Adipocyte (in vitro differentiated cells): ENCODE results near the gene ZNF808.
"Not testable (repeated sequence)": the region's sequence is repeated elsewhere in the genome, so short reads cannot be mapped to it uniquely, and the experiment has no call there.

Experiments
- DNase-seq: peaks from one replicate; pipeline ENCODE4 v3.0.0-alpha.2; 2015; ENCODE audit warnings: low read depth
- H3K27me3 ChIP-seq: replicated peaks from 2 replicates; pipeline ENCODE4 v1.7.0; 2013; ENCODE audit warnings: mild to moderate bottlenecking, low read length, moderate library complexity; ENCODE audit not compliant: control insufficient read depth, insufficient read depth
- H3K36me3 ChIP-seq: 2 replicates; pipeline ENCODE4 v1.7.0; 2013; ENCODE audit warnings: low read length, mild to moderate bottlenecking, moderate library complexity; ENCODE audit not compliant: control insufficient read depth, insufficient read depth, severe bottlenecking
- H3K4me1 ChIP-seq: 2 replicates; pipeline ENCODE4 v1.7.0; 2013; ENCODE audit warnings: mild to moderate bottlenecking, low read length, moderate library complexity; ENCODE audit not compliant: control insufficient read depth, insufficient read depth
- H3K4me3 ChIP-seq: 2 replicates; pipeline ENCODE4 v1.7.0; 2013; ENCODE audit warnings: mild to moderate bottlenecking, low read length, moderate library complexity
- H3K9ac ChIP-seq: 2 replicates; pipeline ENCODE4 v1.7.0; 2013; ENCODE audit warnings: mild to moderate bottlenecking, low read length, moderate library complexity
- H3K9me3 ChIP-seq: 2 replicates; pipeline ENCODE4 v1.7.0; 2013; ENCODE audit warnings: mild to moderate bottlenecking, low read length, moderate library complexity; ENCODE audit not compliant: control insufficient read depth

ZNF808 gene

DNA sequence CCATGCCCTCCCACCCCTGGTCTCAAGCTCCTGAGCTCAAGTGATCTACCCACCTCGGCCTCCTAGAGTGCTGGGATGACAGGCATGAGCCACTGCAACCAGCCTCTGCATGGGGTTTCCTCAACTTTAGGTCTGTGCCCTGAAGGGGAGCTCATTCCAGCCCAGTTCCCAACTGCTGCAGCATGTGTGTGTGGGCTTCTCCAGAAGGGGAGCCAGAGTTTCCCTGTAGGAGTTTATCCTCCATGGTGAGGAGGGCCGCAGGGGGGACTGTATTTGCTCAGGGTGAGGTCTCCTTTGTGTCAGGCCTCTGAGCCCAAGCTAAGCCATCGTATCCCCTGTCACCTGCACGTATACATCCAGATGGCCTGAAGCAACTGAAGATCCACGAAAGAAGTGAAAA lies 11.3 kb upstream of the ZNF808 start:
- H3K4me3 ChIP-seq, result no peak overlapping the region
- H3K4me1 ChIP-seq, result no peaks in the 10 kb centered on the region
- H3K9me3 ChIP-seq, result peaks cover 43% of the 10 kb centered on the region
- H3K36me3 ChIP-seq, result peaks cover 13% of the 10 kb centered on the region
- no peak overlapping the region for H3K9ac ChIP-seq
- H3K27me3 ChIP-seq, result no peaks in the 10 kb centered on the region
- DNase-seq, result no peak

DNA sequence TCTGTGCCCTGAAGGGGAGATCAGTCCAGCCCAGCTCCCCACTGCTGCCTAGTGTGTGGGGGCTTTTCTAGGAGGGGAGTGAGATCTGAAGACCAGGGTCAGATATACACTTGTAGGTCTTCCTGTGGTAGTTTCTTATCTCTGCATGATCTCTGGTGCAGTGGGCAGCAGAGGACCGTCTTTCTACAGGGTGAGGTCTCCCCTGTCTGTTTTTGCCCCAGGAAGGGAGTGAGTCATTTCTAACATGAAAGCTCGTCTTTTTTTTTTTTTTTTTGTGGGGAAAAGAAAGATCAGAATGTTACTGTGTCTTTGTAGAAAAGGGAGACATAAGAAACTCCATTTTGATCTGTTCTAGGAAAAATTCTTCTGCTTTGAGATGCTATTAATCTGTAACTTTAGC lies 8.8 kb upstream of the ZNF808 start:
- H3K4me1 ChIP-seq, result no peaks in the 10 kb centered on the region
- no peaks in the 10 kb centered on the region for H3K27me3 ChIP-seq
- no peaks in the 10 kb centered on the region for H3K36me3 ChIP-seq
- no peak overlapping the region for H3K4me3 ChIP-seq
- H3K9me3 ChIP-seq, result peaks cover 24% of the 10 kb centered on the region
- no peak overlapping the region for H3K9ac ChIP-seq
- no peak for DNase-seq

DNA sequence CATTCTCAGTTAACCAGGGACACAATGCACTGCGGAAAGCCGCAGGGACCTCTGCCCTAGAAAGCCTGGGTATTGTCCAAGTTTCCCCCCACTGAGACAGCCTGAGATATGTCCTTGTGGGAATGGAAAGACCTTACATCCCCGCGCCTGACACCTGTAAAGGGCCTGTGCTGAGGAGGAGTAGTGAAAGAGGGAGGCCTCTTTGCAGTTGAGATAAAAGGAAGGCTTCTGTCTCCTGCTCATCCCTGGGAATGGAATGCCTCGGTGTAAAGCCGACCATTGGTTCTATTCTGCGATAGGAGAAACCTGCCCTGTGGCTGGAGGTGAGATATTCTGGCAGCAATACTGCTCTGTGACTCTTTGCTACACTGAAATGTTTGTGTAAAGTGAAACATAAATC lies 8.3 kb upstream of the ZNF808 start:
- H3K36me3 ChIP-seq, H3K4me3 ChIP-seq, H3K9ac ChIP-seq, DNase-seq, H3K4me1 ChIP-seq, H3K27me3 ChIP-seq: not testable (repeated sequence)
- H3K9me3 ChIP-seq, result peaks cover 19% of the 10 kb centered on the region

DNA sequence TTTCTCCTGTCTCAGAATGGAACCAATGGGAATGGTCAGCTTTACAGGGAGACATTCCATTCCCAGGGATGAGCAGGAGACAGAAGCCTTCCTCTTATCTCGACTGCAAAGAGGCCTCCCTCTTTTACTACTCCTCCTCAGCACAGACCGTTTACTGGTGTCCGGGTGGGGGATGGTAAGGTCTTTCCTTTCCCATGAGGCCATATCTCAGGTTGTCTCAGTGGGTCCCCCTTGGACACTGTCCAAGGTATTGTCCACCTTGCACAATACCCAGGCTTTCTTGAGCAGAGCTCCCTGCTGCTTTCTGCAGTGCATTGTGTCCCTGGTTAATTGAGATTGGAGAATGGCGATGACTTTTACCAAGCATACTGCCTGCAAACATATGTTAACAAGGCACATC lies 7.5 kb upstream of the ZNF808 start:
- DNase-seq, result no peak
- Histone ChIP-seq H3K9ac (no peak overlapping the region), H3K27me3 (no peaks in the 10 kb centered on the region), H3K4me1 (no peaks in the 10 kb centered on the region), H3K9me3 (peaks cover 10% of the 10 kb centered on the region), H3K4me3 (no peak overlapping the region), H3K36me3 (no peaks in the 10 kb centered on the region)

DNA sequence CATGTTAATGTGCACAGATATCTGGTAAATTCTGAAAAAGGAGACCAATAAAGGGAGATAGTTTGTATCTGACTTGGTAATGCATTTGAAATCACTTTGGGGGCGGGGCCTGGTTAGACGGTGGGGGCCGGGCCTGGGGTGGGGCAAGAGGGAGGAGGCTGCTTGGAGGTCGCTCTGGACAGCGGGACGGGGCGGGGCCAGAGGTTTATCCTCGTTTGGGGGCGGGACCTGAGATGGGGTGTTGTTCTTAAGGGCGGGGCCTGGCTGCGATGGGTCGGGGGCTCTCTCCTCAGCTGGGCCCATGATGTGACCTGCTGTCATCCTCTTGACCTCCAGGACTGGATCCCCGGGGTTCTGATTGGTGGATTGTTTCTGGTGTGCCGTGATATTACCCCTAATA lies 4.9 kb upstream of the ZNF808 start:
- no peak overlapping the region for H3K9ac ChIP-seq
- no peaks in the 10 kb centered on the region for H3K36me3 ChIP-seq
- no peak for DNase-seq
- no peaks in the 10 kb centered on the region for H3K27me3 ChIP-seq
- no peaks in the 10 kb centered on the region for H3K4me1 ChIP-seq
- H3K9me3 ChIP-seq, result no peaks in the 10 kb centered on the region
- H3K4me3 ChIP-seq, result no peak overlapping the region

DNA sequence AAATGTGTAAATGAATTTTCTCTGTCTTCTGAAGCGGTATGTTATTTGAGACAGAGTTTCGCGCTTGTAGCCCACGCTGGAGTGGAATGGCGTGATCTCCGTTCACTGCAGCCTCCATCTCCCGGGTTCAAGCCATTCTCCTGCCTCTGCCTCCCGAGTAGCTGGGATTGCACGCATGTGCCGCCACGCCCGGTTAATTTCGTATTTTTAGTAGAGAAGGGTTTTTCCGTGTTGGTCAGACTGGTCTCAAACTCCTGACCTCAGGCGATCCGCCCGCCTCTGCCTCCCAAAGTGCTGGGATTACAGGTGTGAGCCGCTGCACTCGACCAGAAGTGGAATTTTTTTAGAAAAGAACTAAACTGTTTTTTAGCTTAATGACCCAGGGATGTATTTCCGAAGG lies 3.4 kb upstream of the ZNF808 start:
- DNase-seq, result no peak
- peaks cover 6% of the 10 kb centered on the region for H3K4me1 ChIP-seq
- no peak overlapping the region for H3K9ac ChIP-seq
- no peaks in the 10 kb centered on the region for H3K9me3 ChIP-seq
- H3K36me3 ChIP-seq, result no peaks in the 10 kb centered on the region
- no peaks in the 10 kb centered on the region for H3K27me3 ChIP-seq
- H3K4me3 ChIP-seq, result no peak overlapping the region

DNA sequence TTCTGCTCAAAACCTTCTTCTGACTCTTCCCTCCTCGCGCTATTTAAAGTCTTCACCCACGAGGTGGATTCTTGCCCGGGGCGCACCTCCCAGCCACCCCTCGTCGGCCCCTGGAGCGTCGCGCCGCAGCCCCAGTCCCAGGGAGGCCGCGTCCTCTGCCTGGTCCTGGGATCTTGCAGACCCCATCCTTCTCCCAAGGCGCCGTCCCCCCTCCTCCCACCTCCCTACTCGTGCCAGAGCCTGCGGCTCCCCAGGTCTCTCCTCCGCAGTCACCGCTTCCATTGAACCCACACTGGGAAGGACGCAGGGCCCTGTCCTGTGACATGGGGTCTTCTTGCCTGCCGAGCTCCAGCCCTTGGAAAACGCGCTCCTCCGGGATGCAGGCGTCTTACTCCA lies 486 bp downstream of the ZNF808 start:
- peak overlapping the region; percentile 97 for H3K9ac ChIP-seq
- H3K27me3 ChIP-seq, result no peaks in the 10 kb centered on the region
- no peaks in the 10 kb centered on the region for H3K9me3 ChIP-seq
- peaks cover 5% of the 10 kb centered on the region for H3K36me3 ChIP-seq
- H3K4me3 ChIP-seq, result peak overlapping the region; percentile 99
- DNase-seq, result peak; percentile 56
- peaks cover 6% of the 10 kb centered on the region for H3K4me1 ChIP-seq

DNA sequence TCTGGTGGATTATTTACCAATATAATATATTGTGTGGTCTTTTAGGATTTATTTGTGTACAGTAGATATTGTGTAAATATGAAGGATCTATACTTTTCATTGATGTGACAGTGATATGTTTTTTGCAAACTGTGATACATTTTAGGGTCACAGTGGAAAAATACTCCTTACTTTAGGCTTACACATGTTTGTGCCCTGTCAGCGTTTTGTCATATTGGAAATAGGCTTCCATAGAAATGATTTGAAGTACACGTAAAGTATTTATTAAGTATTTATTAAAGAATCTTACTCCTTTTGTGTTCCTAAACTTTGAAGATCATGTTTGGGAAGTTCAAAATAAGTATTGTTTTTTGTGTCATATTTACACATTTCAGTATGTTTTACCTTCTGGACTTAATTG lies 5.0 kb downstream of the ZNF808 start:
- H3K9ac ChIP-seq, result no peak overlapping the region

DNA sequence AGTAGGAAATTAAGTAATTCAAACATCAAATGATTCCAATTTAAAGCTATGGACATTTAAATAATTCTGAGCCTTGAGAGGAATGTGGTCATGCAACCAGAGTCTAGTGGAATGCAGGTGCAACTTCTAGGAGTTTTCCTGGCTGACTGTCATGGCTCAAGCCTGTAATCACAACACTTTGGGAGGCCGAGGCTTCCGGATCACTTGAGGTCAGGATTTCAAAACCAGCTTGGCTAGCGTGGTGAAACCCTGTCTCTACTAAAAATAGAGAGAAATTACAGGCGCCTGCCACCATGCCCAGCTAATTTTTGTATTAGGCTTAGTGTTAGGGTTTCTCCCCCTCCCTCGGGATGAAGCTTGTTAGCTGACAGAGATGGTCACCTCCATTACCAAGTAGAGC lies 6.4 kb downstream of the ZNF808 start:
- no peaks in the 10 kb centered on the region for H3K27me3 ChIP-seq
- DNase-seq, result no peak
- H3K36me3 ChIP-seq, result peaks cover 8% of the 10 kb centered on the region
- peaks cover 5% of the 10 kb centered on the region for H3K4me1 ChIP-seq
- no peaks in the 10 kb centered on the region for H3K9me3 ChIP-seq
- no peak overlapping the region for H3K9ac ChIP-seq
- no peak overlapping the region for H3K4me3 ChIP-seq

More for the DNA sequence above, 5.0 kb downstream of the ZNF808 start:
- no peak for DNase-seq
- peaks cover 11% of the 10 kb centered on the region for H3K4me1 ChIP-seq
- H3K27me3 ChIP-seq, result no peaks in the 10 kb centered on the region
- peaks cover 8% of the 10 kb centered on the region for H3K36me3 ChIP-seq
- no peak overlapping the region for H3K4me3 ChIP-seq
- H3K9me3 ChIP-seq, result no peaks in the 10 kb centered on the region

DNA sequence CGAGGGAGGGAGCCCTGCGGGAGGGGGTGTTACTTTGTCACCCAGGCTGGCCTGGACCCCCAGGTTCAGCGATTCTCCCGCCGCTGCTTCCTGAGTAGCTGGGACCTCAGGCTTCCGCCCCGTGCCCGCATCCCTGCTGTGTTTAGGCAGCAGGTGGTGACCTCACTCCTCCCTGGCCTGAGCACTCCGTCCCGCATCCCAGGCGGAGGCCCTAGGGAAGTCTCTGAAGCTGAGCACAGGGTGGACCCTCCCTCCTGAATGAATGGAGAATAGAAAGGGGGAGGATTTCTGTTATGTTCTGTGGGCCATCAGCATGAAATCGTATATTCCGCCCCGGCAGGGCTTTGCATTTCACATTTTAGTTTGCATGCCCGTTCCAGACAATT lies 7.9 kb downstream of the ZNF808 start:
- H3K4me1 ChIP-seq, H3K27me3 ChIP-seq, H3K9me3 ChIP-seq, DNase-seq: not testable (repeated sequence)
- peak overlapping the region; percentile 79 for H3K9ac ChIP-seq
- H3K4me3 ChIP-seq, result peak overlapping the region; percentile 86
- peaks cover 12% of the 10 kb centered on the region for H3K36me3 ChIP-seq

DNA sequence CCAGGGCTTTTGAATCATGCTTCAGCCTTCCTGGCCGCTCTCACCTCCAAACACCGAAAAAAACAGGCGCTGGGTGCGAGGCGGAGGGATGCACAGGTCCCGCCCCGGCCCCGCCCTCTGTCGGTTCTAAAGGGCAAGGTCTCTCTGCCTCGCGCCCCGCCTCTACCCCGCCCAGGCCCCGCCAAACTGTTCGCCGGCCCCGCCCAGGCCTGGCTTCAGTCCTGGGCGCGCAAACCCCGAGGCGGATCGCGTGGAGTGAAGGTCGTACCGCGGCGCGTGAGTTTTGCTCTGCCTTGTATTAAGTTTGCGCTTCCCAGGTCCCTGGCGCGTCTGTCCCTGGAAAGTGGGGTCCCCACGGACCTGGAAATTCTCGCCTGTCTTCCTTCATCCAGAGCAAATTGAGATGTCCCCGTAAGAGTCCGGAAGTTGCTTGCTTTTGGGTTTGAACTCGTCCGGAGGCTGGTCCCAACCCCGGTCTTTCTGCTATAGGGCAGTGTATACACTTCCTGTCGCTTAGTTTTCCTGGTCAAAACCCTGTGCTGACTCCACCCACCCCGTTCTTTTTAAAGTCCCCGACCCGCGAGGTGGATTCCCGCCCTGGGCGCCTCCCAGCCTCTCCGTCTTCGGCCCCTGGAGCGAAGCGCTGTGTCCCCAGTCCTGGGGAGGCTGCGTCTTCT lies 8.4 kb downstream of the ZNF808 start:
- peak overlapping the region; percentile 79 for H3K9ac ChIP-seq
- DNase-seq, result peak; percentile 93
- H3K4me1 ChIP-seq, result peaks cover 5% of the 10 kb centered on the region
- peaks cover 12% of the 10 kb centered on the region for H3K36me3 ChIP-seq
- no peaks in the 10 kb centered on the region for H3K9me3 ChIP-seq
- no peaks in the 10 kb centered on the region for H3K27me3 ChIP-seq
- peak overlapping the region; percentile 86 for H3K4me3 ChIP-seq

DNA sequence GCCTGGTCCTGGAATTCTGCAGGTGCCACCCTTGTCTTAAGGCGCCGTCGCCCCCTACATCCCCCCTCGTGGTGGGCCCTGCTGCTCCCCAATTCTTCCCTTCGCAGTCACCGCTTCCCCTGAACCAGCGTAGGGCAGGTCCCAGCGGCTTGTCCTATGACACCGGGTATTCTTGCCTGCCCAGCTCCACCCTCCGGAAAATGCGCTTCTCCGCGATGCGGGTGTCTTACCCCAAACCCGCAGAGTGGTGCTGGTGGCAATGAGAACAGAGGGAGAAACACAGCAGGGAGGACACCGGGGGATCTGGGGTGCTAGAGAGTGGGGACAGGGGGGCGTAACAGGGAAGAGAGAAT lies 9.0 kb downstream of the ZNF808 start:
- Histone ChIP-seq H3K4me1 (peaks cover 5% of the 10 kb centered on the region), H3K9ac (peak overlapping the region; percentile 79), H3K27me3 (no peaks in the 10 kb centered on the region), H3K9me3 (no peaks in the 10 kb centered on the region), H3K36me3 (peaks cover 14% of the 10 kb centered on the region), H3K4me3 (peak overlapping the region; percentile 86)
- peak; percentile 12 for DNase-seq
